GM12874 (cell line): ENCODE results near the gene ANKRD16.

Source experiments
- CTCF ChIP-seq: IDR thresholded peaks from 2 replicates; pipeline ENCODE4 v1.5.1; 2011; ENCODE audit warnings: low read depth, mild to moderate bottlenecking, control low read depth, low read length, moderate library complexity; ENCODE audit not compliant: insufficient read depth

The ANKRD16 gene

GRCh38 chr10:5835446-5836095 is 54.1 kb downstream of the ANKRD16 start:
- TF ChIP-seq CTCF, result no peak

GRCh38 chr10:5833814-5834213 is 55.9 kb downstream of the ANKRD16 start:
- no peak for TF ChIP-seq CTCF

- TF ChIP-seq CTCF, result no peak
Measured at GRCh38 chr10:5832946-5833345, 56.7 kb downstream of the ANKRD16 start.

GRCh38 chr10:5831446-5831782 is 58.3 kb downstream of the ANKRD16 start:
- TF ChIP-seq CTCF, result no peak

- TF ChIP-seq CTCF, result no peak
Measured at GRCh38 chr10:5830629-5831445, 58.9 kb downstream of the ANKRD16 start.

GRCh38 chr10:5829267-5829666 is 60.4 kb downstream of the ANKRD16 start:
- no peak for TF ChIP-seq CTCF

GRCh38 chr10:5828725-5829124 is 61.0 kb downstream of the ANKRD16 start:
- TF ChIP-seq CTCF, result no peak
